ENCODE measurements around the gene CPN1. TPM values are rescaled to one million over a fixed set of nuclear protein-coding genes. Genes with fewer than 3 reads are reported as not detected.

CPN1 gene
- total and polyA plus RNA-seq, 2 experiments from 2014 or later, result 2.8 to 4.6 TPM

DNA sequence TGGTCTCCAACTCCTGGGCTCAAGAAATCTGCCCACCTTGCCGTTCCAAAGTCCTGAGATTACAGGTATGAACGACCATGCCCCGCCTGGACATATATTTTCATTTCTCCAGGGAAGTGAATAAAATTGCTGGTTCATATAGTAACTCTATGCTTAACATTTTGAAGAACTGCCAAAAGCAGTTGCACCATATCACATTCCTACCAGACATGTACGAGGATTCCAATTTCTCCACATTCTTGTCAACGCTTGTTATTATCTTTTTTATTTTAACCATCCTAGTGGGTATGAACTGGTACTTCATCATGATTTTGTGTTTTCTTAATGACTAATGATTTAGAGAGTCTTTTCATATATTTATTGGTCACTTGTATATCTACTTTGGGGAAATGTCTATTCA is 21.9 kb upstream of the CPN1 start:
- no peak overlapping the region for H3K27ac ChIP-seq
- H3K79me2 ChIP-seq, result no peaks in the 10 kb centered on the region
- no peak overlapping the region for H3K4me2 ChIP-seq
- H3K4me1 ChIP-seq (ENCODE audit: insufficient read depth), result no peaks in the 10 kb centered on the region
- H4K20me1 ChIP-seq (ENCODE audit: insufficient read depth, poor library complexity, severe bottlenecking), result no peaks in the 10 kb centered on the region
- DNase-seq (ENCODE audit: low spot score), result no peak
- H3K9me2 ChIP-seq (replicated peaks; ENCODE audit: insufficient read depth), result no peaks in the 10 kb centered on the region
- no peak overlapping the region for H2AFZ ChIP-seq
- WGBS (ENCODE audit: low lambda C conversion rate, missing lambda C conversion rate), result 95% methylated on average over 5 of the region's 5 CpGs
- TF ChIP-seq, protein P1, sequence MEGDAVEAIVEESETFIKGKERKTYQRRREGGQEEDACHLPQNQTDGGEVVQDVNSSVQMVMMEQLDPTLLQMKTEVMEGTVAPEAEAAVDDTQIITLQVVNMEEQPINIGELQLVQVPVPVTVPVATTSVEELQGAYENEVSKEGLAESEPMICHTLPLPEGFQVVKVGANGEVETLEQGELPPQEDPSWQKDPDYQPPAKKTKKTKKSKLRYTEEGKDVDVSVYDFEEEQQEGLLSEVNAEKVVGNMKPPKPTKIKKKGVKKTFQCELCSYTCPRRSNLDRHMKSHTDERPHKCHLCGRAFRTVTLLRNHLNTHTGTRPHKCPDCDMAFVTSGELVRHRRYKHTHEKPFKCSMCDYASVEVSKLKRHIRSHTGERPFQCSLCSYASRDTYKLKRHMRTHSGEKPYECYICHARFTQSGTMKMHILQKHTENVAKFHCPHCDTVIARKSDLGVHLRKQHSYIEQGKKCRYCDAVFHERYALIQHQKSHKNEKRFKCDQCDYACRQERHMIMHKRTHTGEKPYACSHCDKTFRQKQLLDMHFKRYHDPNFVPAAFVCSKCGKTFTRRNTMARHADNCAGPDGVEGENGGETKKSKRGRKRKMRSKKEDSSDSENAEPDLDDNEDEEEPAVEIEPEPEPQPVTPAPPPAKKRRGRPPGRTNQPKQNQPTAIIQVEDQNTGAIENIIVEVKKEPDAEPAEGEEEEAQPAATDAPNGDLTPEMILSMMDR (IDR thresholded peaks at IDR 0.05; ENCODE audit: poor library complexity), result no peak
- TF ChIP-seq EZH2 (IDR thresholded peaks at IDR 0.05; ENCODE audit: borderline replicate concordance), result no peak
- no peak for TF ChIP-seq EZH2phosphoT487 (IDR thresholded peaks at IDR 0.05; ENCODE audit: low read depth, severe bottlenecking, unreplicated experiment)
- H3K36me3 ChIP-seq (replicated peaks; ENCODE audit: insufficient read depth, low read depth), result no peaks in the 10 kb centered on the region
- no peaks in the 10 kb centered on the region for H3K9me3 ChIP-seq (ENCODE audit: low read depth)
- no peaks in the 10 kb centered on the region for H3K27me3 ChIP-seq
- no peak overlapping the region for H3K4me3 ChIP-seq

DNA sequence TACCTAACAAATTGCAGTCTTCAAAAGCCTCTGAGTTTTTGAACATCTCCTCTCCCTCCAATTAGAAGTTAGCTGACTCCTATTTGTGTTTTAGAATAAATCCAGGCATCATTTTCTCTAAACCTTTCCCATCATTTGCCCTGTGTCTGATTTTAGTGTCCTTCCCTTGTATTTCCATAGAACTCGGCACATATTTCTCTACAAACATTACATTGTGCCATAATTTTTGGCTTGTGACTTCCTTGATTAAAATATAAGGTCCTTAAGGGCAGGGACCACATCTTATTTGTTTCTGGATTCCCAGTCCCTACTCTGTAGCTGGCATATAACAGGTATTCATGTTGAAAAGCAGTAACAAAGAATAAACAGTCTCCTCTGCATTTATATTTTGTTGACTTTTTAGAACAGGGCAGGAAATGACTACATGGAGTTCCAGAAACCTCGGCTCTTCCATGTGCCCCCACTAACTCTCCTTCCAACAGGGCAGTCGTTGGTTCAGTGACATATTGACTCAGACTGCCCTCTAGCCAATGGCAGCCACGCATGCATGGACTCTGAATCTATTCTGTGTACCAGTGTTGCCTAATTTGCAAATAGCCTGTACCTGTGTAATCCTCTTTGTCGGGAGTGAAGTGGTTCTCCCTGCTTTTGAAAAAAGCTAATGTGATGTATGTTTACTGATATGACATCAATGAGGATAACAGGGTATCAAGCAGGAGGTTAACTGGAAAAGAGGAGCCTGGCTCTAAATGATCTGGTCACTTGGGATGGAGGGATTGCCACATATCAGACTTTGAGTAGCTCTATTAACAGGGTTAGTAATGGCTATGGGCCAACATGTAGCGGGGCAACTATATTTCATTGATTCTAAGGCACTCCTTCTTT is 19.8 kb upstream of the CPN1 start:
- no peak for TF ChIP-seq EZH2phosphoT487 (IDR thresholded peaks at IDR 0.05; ENCODE audit: low read depth, severe bottlenecking, unreplicated experiment)
- TF ChIP-seq, protein P1 (IDR thresholded peaks at IDR 0.05; ENCODE audit: poor library complexity), result no peak
- no peak for TF ChIP-seq EZH2 (IDR thresholded peaks at IDR 0.05; ENCODE audit: borderline replicate concordance)
- Histone ChIP-seq H3K4me3 (no peak overlapping the region), H3K79me2 (no peaks in the 10 kb centered on the region), H3K9me3 (ENCODE audit: low read depth) (no peaks in the 10 kb centered on the region), H3K9me2 (replicated peaks; ENCODE audit: insufficient read depth) (no peaks in the 10 kb centered on the region), H4K20me1 (ENCODE audit: insufficient read depth, poor library complexity, severe bottlenecking) (no peaks in the 10 kb centered on the region), H2AFZ (peak overlapping the region; percentile 8), H3K27me3 (no peaks in the 10 kb centered on the region), H3K4me2 (peak overlapping the region; percentile 13), H3K4me1 (ENCODE audit: insufficient read depth) (no peaks in the 10 kb centered on the region), H3K27ac (peak overlapping the region; percentile 79), H3K36me3 (replicated peaks; ENCODE audit: insufficient read depth, low read depth) (no peaks in the 10 kb centered on the region)
- WGBS (ENCODE audit: low lambda C conversion rate, missing lambda C conversion rate), result 49% methylated on average over 6 of the region's 6 CpGs
- peak; percentile 71 for DNase-seq (ENCODE audit: low spot score)

DNA sequence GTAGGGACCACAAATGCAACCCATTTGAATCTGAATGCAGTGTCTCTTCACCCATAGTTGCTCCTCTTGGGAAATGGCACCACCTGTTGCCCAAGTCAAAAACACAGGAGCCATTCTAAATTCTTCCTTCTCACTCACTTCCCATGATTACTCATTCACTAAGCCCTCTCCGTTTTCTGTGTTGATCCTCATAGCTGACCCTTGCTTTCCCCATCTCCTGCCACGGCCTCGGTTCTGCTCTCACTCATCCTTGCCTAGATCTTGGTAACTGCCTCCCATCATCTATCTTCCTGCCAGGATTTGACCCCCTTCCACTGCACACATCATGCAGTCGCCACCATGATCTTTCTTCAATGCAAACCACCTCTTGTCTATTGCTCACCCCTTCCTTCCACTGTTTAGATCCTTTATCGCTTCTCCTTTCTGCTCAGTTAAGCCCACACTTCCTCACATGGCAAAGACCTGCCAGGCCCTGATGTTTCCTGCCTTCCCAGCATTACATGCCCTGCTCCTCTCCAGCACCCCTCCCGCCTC is 19.0 kb upstream of the CPN1 start:
- 56% methylated on average over 6 of the region's 6 CpGs for WGBS (ENCODE audit: low lambda C conversion rate, missing lambda C conversion rate)
- peak overlapping the region; percentile 13 for H3K4me2 ChIP-seq
- peak overlapping the region; percentile 8 for H2AFZ ChIP-seq

More for the DNA sequence above, 19.0 kb upstream of the CPN1 start:
- no peaks in the 10 kb centered on the region for H4K20me1 ChIP-seq (ENCODE audit: insufficient read depth, poor library complexity, severe bottlenecking)
- no peaks in the 10 kb centered on the region for H3K9me3 ChIP-seq (ENCODE audit: low read depth)
- H3K9me2 ChIP-seq (replicated peaks; ENCODE audit: insufficient read depth), result no peaks in the 10 kb centered on the region
- TF ChIP-seq EZH2 (IDR thresholded peaks at IDR 0.05; ENCODE audit: borderline replicate concordance) (no peak), EZH2phosphoT487 (IDR thresholded peaks at IDR 0.05; ENCODE audit: low read depth, severe bottlenecking, unreplicated experiment) (no peak)
- TF ChIP-seq, protein P1 (IDR thresholded peaks at IDR 0.05; ENCODE audit: poor library complexity), result peak; percentile 23
- H3K4me3 ChIP-seq, result no peak overlapping the region
- H3K4me1 ChIP-seq (ENCODE audit: insufficient read depth), result no peaks in the 10 kb centered on the region
- H3K79me2 ChIP-seq, result no peaks in the 10 kb centered on the region
- H3K27me3 ChIP-seq, result no peaks in the 10 kb centered on the region
- H3K27ac ChIP-seq, result peak overlapping the region; percentile 79
- H3K36me3 ChIP-seq (replicated peaks; ENCODE audit: insufficient read depth, low read depth), result no peaks in the 10 kb centered on the region
- DNase-seq (ENCODE audit: low spot score), result peak; percentile 36
